ENCODE measurements around the gene CERS1.

The CERS1 gene

DNA sequence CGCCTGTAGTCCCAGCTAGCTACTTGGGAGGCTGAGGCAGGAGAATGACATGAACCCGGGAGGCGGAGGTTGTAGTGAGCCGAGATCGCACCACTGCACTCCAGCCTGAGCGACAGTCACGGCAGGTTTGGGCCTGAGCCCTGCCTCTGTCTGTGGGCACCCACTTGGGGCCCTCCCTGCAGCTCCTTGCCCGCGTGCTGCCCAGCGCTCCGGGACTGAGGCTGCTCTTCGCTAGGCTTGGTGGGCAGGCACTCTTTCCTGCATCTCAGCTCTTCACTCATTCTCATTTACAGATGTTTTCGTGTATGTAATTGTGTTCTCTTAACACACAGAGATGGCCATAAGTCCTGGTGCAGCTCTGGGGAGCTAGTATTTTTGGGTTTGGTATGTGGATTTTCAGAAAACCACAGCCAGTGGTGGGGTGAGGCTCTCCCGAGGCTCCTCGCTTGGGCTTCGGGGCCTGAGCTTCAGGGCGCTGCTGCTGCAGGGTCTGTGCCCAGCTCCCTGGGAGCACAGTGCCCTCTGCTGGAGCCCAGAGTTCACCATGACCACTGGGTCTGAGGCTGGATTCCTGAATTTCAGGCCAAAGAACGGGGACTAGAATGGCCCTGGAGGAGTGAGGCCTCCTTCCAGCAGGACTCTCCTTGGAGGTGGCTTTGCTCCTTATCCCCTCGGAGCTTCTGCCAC lies 49.0 kb downstream of the CERS1 start:
- no peak for TF ChIP-seq ZNF8 (CRISPR knock-in tag; IDR thresholded peaks at IDR 0.05)
- no peak for TF ChIP-seq ZC3H10 (CRISPR knock-in tag; IDR thresholded peaks at IDR 0.05)
- TF ChIP-seq, protein P1, sequence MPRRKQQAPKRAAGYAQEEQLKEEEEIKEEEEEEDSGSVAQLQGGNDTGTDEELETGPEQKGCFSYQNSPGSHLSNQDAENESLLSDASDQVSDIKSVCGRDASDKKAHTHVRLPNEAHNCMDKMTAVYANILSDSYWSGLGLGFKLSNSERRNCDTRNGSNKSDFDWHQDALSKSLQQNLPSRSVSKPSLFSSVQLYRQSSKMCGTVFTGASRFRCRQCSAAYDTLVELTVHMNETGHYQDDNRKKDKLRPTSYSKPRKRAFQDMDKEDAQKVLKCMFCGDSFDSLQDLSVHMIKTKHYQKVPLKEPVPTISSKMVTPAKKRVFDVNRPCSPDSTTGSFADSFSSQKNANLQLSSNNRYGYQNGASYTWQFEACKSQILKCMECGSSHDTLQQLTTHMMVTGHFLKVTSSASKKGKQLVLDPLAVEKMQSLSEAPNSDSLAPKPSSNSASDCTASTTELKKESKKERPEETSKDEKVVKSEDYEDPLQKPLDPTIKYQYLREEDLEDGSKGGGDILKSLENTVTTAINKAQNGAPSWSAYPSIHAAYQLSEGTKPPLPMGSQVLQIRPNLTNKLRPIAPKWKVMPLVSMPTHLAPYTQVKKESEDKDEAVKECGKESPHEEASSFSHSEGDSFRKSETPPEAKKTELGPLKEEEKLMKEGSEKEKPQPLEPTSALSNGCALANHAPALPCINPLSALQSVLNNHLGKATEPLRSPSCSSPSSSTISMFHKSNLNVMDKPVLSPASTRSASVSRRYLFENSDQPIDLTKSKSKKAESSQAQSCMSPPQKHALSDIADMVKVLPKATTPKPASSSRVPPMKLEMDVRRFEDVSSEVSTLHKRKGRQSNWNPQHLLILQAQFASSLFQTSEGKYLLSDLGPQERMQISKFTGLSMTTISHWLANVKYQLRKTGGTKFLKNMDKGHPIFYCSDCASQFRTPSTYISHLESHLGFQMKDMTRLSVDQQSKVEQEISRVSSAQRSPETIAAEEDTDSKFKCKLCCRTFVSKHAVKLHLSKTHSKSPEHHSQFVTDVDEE (CRISPR knock-in tag; IDR thresholded peaks at IDR 0.05) = no peak
- no peak for TF ChIP-seq GLIS3 (CRISPR knock-in tag; IDR thresholded peaks at IDR 0.05)
- no peak for TF ChIP-seq ZNF565 (CRISPR knock-in tag; conservative IDR thresholded peaks at IDR 0.05; ENCODE audit: low read depth)
- TF ChIP-seq, protein P2, sequence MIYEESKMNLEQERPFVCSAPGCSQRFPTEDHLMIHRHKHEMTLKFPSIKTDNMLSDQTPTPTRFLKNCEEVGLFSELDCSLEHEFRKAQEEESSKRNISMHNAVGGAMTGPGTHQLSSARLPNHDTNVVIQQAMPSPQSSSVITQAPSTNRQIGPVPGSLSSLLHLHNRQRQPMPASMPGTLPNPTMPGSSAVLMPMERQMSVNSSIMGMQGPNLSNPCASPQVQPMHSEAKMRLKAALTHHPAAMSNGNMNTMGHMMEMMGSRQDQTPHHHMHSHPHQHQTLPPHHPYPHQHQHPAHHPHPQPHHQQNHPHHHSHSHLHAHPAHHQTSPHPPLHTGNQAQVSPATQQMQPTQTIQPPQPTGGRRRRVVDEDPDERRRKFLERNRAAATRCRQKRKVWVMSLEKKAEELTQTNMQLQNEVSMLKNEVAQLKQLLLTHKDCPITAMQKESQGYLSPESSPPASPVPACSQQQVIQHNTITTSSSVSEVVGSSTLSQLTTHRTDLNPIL (CRISPR knock-in tag; IDR thresholded peaks at IDR 0.05; ENCODE audit: low read depth) = no peak
- no peak for TF ChIP-seq OSR1 (CRISPR knock-in tag; IDR thresholded peaks at IDR 0.05)
- TF ChIP-seq, protein P3, sequence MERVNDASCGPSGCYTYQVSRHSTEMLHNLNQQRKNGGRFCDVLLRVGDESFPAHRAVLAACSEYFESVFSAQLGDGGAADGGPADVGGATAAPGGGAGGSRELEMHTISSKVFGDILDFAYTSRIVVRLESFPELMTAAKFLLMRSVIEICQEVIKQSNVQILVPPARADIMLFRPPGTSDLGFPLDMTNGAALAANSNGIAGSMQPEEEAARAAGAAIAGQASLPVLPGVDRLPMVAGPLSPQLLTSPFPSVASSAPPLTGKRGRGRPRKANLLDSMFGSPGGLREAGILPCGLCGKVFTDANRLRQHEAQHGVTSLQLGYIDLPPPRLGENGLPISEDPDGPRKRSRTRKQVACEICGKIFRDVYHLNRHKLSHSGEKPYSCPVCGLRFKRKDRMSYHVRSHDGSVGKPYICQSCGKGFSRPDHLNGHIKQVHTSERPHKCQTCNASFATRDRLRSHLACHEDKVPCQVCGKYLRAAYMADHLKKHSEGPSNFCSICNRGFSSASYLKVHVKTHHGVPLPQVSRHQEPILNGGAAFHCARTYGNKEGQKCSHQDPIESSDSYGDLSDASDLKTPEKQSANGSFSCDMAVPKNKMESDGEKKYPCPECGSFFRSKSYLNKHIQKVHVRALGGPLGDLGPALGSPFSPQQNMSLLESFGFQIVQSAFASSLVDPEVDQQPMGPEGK (CRISPR knock-in tag; IDR thresholded peaks at IDR 0.05; ENCODE audit: borderline replicate concordance) = no peak
- no peak for TF ChIP-seq ZFP30 (CRISPR knock-in tag; IDR thresholded peaks at IDR 0.05)
- no peak for TF ChIP-seq ZFP3 (CRISPR knock-in tag; IDR thresholded peaks at IDR 0.05)
- TF ChIP-seq ISL1 (CRISPR knock-in tag; IDR thresholded peaks at IDR 0.05) = no peak
- TF ChIP-seq, protein P4, sequence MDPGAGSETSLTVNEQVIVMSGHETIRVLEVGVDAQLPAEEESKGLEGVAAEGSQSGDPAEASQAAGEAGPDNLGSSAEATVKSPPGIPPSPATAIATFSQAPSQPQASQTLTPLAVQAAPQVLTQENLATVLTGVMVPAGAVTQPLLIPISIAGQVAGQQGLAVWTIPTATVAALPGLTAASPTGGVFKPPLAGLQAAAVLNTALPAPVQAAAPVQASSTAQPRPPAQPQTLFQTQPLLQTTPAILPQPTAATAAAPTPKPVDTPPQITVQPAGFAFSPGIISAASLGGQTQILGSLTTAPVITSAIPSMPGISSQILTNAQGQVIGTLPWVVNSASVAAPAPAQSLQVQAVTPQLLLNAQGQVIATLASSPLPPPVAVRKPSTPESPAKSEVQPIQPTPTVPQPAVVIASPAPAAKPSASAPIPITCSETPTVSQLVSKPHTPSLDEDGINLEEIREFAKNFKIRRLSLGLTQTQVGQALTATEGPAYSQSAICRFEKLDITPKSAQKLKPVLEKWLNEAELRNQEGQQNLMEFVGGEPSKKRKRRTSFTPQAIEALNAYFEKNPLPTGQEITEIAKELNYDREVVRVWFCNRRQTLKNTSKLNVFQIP (CRISPR knock-in tag; IDR thresholded peaks at IDR 0.05; ENCODE audit: borderline replicate concordance, low read depth) = no peak
- TF ChIP-seq, protein P5, sequence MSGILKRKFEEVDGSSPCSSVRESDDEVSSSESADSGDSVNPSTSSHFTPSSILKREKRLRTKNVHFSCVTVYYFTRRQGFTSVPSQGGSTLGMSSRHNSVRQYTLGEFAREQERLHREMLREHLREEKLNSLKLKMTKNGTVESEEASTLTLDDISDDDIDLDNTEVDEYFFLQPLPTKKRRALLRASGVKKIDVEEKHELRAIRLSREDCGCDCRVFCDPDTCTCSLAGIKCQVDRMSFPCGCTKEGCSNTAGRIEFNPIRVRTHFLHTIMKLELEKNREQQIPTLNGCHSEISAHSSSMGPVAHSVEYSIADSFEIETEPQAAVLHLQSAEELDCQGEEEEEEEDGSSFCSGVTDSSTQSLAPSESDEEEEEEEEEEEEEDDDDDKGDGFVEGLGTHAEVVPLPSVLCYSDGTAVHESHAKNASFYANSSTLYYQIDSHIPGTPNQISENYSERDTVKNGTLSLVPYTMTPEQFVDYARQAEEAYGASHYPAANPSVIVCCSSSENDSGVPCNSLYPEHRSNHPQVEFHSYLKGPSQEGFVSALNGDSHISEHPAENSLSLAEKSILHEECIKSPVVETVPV (CRISPR knock-in tag; IDR thresholded peaks at IDR 0.05) = no peak
- no peak for TF ChIP-seq BACH2 (CRISPR knock-in tag; IDR thresholded peaks at IDR 0.05; ENCODE audit: borderline replicate concordance)
- no peak for TF ChIP-seq CSDC2 (CRISPR knock-in tag; IDR thresholded peaks at IDR 0.05)
- TF ChIP-seq SNAI2 (CRISPR knock-in tag; IDR thresholded peaks at IDR 0.05) = no peak
- no peak for TF ChIP-seq TOX (CRISPR knock-in tag; IDR thresholded peaks at IDR 0.05; ENCODE audit: borderline replicate concordance)
- ATAC-seq = peak; percentile 91

DNA sequence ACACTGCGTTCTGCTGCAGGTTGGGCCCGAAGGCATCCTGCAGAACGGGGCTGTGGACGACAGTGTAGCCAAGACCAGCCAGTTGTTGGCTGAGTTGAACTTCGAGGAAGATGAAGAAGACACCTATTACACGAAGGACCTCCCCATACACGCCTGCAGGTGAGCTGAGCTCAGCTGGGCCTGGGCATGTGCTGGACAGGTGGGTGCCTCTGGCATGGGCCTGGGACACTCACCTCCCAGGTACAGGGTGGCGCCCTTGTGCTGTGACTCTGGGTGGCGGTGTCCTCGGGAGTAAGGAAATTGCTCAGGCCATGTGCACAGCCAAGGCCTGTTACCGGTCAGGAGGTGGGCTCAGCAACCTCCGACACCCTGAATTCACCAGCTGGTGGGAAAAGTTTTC lies 50.0 kb downstream of the CERS1 start:
- ATAC-seq = no peak
- TF ChIP-seq GLIS3 (CRISPR knock-in tag; IDR thresholded peaks at IDR 0.05) = no peak
- TF ChIP-seq, protein P1 (CRISPR knock-in tag; IDR thresholded peaks at IDR 0.05) = no peak
- TF ChIP-seq, protein P3 (CRISPR knock-in tag; IDR thresholded peaks at IDR 0.05; ENCODE audit: borderline replicate concordance) = no peak
